CD4-positive, CD25-positive, alpha-beta regulatory T cell (primary cell): Measurements from ENCODE around the gene CACYBP. TPM values are rescaled to one million over a fixed set of nuclear protein-coding genes. Genes with fewer than 3 reads are reported as not detected.
A peak's percentile ranks its signal among the peaks of the same experiment; 100 is the strongest.

Source experiments
- ATAC-seq, 2 donors: fragments of 150-1000 bp; cut with Tn5 transposase; one replicate each; pipeline ENCODE4 v1.10.0; 2021; ENCODE audit warnings: low read depth in 2 of 2, moderate number of reproducible peaks in 2 of 2, moderate library complexity in 1 of 2
- DNase-seq, 3 donors: peaks; one replicate each; pipeline versions ENCODE4 v3.0.0 to v3.0.0-alpha.2; 2012 to 2022; ENCODE audit warnings: mixed read lengths in 1 of 3
- H3K27ac ChIP-seq: one replicate; pipeline ENCODE4 v1.7.0; 2013; ENCODE audit warnings: mild to moderate bottlenecking, low read length; ENCODE audit not compliant: insufficient read depth, poor library complexity, severe bottlenecking
- H3K27me3 ChIP-seq: one replicate; pipeline ENCODE4 v1.7.0; 2013; ENCODE audit warnings: low read length; ENCODE audit not compliant: control insufficient read depth, insufficient read depth
- H3K36me3 ChIP-seq: one replicate; pipeline ENCODE4 v1.7.0; 2013; ENCODE audit warnings: mild to moderate bottlenecking, low read length, moderate library complexity; ENCODE audit not compliant: control insufficient read depth, insufficient read depth
- H3K4me1 ChIP-seq: 2 replicates; pipeline ENCODE4 v1.7.0; 2013; ENCODE audit warnings: mild to moderate bottlenecking, low read length; ENCODE audit not compliant: insufficient read depth, control insufficient read depth, poor library complexity, severe bottlenecking
- H3K4me3 ChIP-seq: one replicate; pipeline ENCODE4 v1.7.0; 2013; ENCODE audit warnings: low read depth, mild to moderate bottlenecking, low read length, moderate library complexity
- H3K9me3 ChIP-seq, 2 experiments: 1 replicate in 1 of 2; 2 replicates in 1 of 2; pipeline ENCODE4 v1.7.0; 2013; ENCODE audit warnings: low read length in 2 of 2, mild to moderate bottlenecking in 1 of 2, moderate library complexity in 1 of 2; ENCODE audit not compliant: control insufficient read depth in 2 of 2
- H3K27ac Mint-ChIP-seq, 3 donors: one replicate each; pipeline ENCODE4 v1.8.0; 2020 to 2022; ENCODE audit warnings: mild to moderate bottlenecking in 3 of 3, mixed read lengths in 3 of 3, moderate library complexity in 2 of 3
- H3K27me3 Mint-ChIP-seq: one replicate; pipeline ENCODE4 v1.8.0; 2022; ENCODE audit warnings: mild to moderate bottlenecking, mixed read lengths
- H3K36me3 Mint-ChIP-seq: one replicate; pipeline ENCODE4 v1.8.0; 2020; ENCODE audit warnings: mixed read lengths
- H3K4me1 Mint-ChIP-seq, 4 donors: one replicate each; pipeline ENCODE4 v1.8.0; 2020 to 2022; ENCODE audit warnings: mixed read lengths in 4 of 4, mild to moderate bottlenecking in 1 of 4
- H3K4me3 Mint-ChIP-seq, 4 donors: one replicate each; pipeline ENCODE4 v1.8.0; 2020 to 2022; ENCODE audit warnings: mild to moderate bottlenecking in 4 of 4, mixed read lengths in 4 of 4, moderate library complexity in 3 of 4
- H3K9me3 Mint-ChIP-seq, 7 donors: one replicate each; pipeline ENCODE4 v1.8.0; 2020 to 2022; ENCODE audit warnings: mixed read lengths in 7 of 7, mild to moderate bottlenecking in 3 of 7, moderate library complexity in 2 of 7
- polyA plus RNA-seq, 4 donors: library from polyadenylated mRNA; unstranded; fragments of 300-500 nt; fragmentation: Illumina TruSeq; gene quantifications; one replicate each; pipeline ENCODE4 v1.2.3, GENCODE V29; 2021
- total RNA-seq: library from RNA; stranded (reverse); gene quantifications from one replicate; pipeline ENCODE4 v1.2.3, GENCODE V29; 2022

CACYBP gene
- total and polyA plus RNA-seq, 5 donors from 2014 or later: 88.1 to 217 (median 180) TPM

GRCh38 chr1:174967845-174968705, 31.7 kb upstream of the CACYBP start:
- Mint-ChIP-seq H3K4me3 (peak overlapping the region; percentile 77 to 84 (median 82)), H3K9me3 (no peaks in the 10 kb centered on the region), H3K27me3 (no peaks in the 10 kb centered on the region), H3K4me1 (peaks cover 54 to 89% (median 71%) of the 10 kb centered on the region in 4 donors), H3K27ac (peak overlapping the region; percentile 90 to 98 (median 96)), H3K36me3 (peaks cover 12% of the 10 kb centered on the region)
- Histone ChIP-seq H3K36me3 (no peaks in the 10 kb centered on the region), H3K27ac (peak overlapping the region; percentile 81), H3K4me3 (peak overlapping the region; percentile 82), H3K9me3 (no peaks in the 10 kb centered on the region), H3K4me1 (peaks cover 88% of the 10 kb centered on the region), H3K27me3 (no peaks in the 10 kb centered on the region)
- ATAC-seq (peak; percentile 39 to 42), DNase-seq (peak in 2 of 3 donors; percentile 60 to 78)

- Mint-ChIP-seq H3K27me3 (no peaks in the 10 kb centered on the region), H3K36me3 (peaks cover 16% of the 10 kb centered on the region), H3K9me3 (no peaks in the 10 kb centered on the region), H3K4me3 (peak overlapping the region; percentile 77 to 84 (median 82)), H3K27ac (peak overlapping the region; percentile 90 to 98 (median 96)), H3K4me1 (peaks cover 46 to 84% (median 65%) of the 10 kb centered on the region in 4 donors)
- peak; percentile 66 to 72 for ATAC-seq
- no peaks in the 10 kb centered on the region for H3K9me3 ChIP-seq
- H3K4me1 ChIP-seq: peaks cover 80% of the 10 kb centered on the region
- H3K36me3 ChIP-seq: peaks cover 2% of the 10 kb centered on the region
- peak in 2 of 3 donors; percentile 73 to 88 for DNase-seq
- H3K27ac ChIP-seq: peak overlapping the region; percentile 81
- no peaks in the 10 kb centered on the region for H3K27me3 ChIP-seq
- H3K4me3 ChIP-seq: peak overlapping the region; percentile 82
These were observed 30.9 kb upstream of the CACYBP start for GRCh38 chr1:174968750-174969244.

GRCh38 chr1:174969977-174970376, 29.8 kb upstream of the CACYBP start:
- H3K4me1 ChIP-seq: peaks cover 69% of the 10 kb centered on the region
- peak in 1 of 3 donors; percentile 29 for DNase-seq

GRCh38 chr1:174971466-174971865, 28.3 kb upstream of the CACYBP start:
- Mint-ChIP-seq H3K27me3 (no peaks in the 10 kb centered on the region), H3K9me3 (no peaks in the 10 kb centered on the region), H3K36me3 (peaks cover 38% of the 10 kb centered on the region), H3K4me1 (peaks cover 43 to 81% (median 60%) of the 10 kb centered on the region in 4 donors), H3K4me3 (peak overlapping the region in 3 of 4 donors; percentile 53 to 76 (median 68)), H3K27ac (peak overlapping the region; percentile 53 to 72 (median 60))
- Histone ChIP-seq H3K27me3 (no peaks in the 10 kb centered on the region), H3K9me3 (no peaks in the 10 kb centered on the region), H3K4me1 (peaks cover 56% of the 10 kb centered on the region), H3K27ac (peak overlapping the region; percentile 16), H3K36me3 (peaks cover 17% of the 10 kb centered on the region), H3K4me3 (peak overlapping the region; percentile 54)
- ATAC-seq: no peak
- DNase-seq: no peak

More at GRCh38 chr1:174969977-174970376, 29.8 kb upstream of the CACYBP start:
- H3K27me3 ChIP-seq: no peaks in the 10 kb centered on the region
- no peaks in the 10 kb centered on the region for H3K9me3 Mint-ChIP-seq
- H3K36me3 Mint-ChIP-seq: peaks cover 24% of the 10 kb centered on the region
- H3K4me3 Mint-ChIP-seq: peak overlapping the region; percentile 77 to 84 (median 82)
- H3K27me3 Mint-ChIP-seq: no peaks in the 10 kb centered on the region
- peaks cover 43 to 81% (median 59%) of the 10 kb centered on the region in 4 donors for H3K4me1 Mint-ChIP-seq
- no peaks in the 10 kb centered on the region for H3K9me3 ChIP-seq
- ATAC-seq: no peak
- H3K36me3 ChIP-seq: peaks cover 8% of the 10 kb centered on the region
- H3K27ac ChIP-seq: peak overlapping the region; percentile 81
- peak overlapping the region; percentile 90 to 98 (median 96) for H3K27ac Mint-ChIP-seq
- H3K4me3 ChIP-seq: peak overlapping the region; percentile 82

GRCh38 chr1:174971902-174972301, 27.8 kb upstream of the CACYBP start:
- H3K36me3 Mint-ChIP-seq: peaks cover 42% of the 10 kb centered on the region
- no peaks in the 10 kb centered on the region for H3K27me3 Mint-ChIP-seq
- peaks cover 47 to 83% (median 62%) of the 10 kb centered on the region in 4 donors for H3K4me1 Mint-ChIP-seq
- ATAC-seq (no peak), DNase-seq (no peak)
- H3K4me3 ChIP-seq: peak overlapping the region; percentile 54
- no peak overlapping the region for H3K27ac ChIP-seq
- peak overlapping the region in 2 of 4 donors; percentile 52 to 76 for H3K4me3 Mint-ChIP-seq
- peaks cover 17% of the 10 kb centered on the region for H3K36me3 ChIP-seq
- no peaks in the 10 kb centered on the region for H3K9me3 Mint-ChIP-seq
- no peaks in the 10 kb centered on the region for H3K9me3 ChIP-seq
- peak overlapping the region; percentile 16 to 60 (median 53) for H3K27ac Mint-ChIP-seq
- no peaks in the 10 kb centered on the region for H3K27me3 ChIP-seq
- peaks cover 56% of the 10 kb centered on the region for H3K4me1 ChIP-seq

GRCh38 chr1:174974711-174975119, 25.0 kb upstream of the CACYBP start:
- no peaks in the 10 kb centered on the region for H3K9me3 ChIP-seq
- H3K27ac ChIP-seq: no peak overlapping the region
- H3K36me3 ChIP-seq: peaks cover 28% of the 10 kb centered on the region
- Mint-ChIP-seq H3K27me3 (no peaks in the 10 kb centered on the region), H3K4me1 (peaks cover 32 to 69% (median 56%) of the 10 kb centered on the region in 4 donors), H3K9me3 (no peaks in the 10 kb centered on the region), H3K27ac (peak overlapping the region in 2 of 3 donors; percentile 8 to 20), H3K36me3 (peaks cover 57% of the 10 kb centered on the region), H3K4me3 (peak overlapping the region in 2 of 4 donors; percentile 34 to 41)
- ATAC-seq (no peak), DNase-seq (no peak)
- no peaks in the 10 kb centered on the region for H3K27me3 ChIP-seq
- no peak overlapping the region for H3K4me3 ChIP-seq
- peaks cover 34% of the 10 kb centered on the region for H3K4me1 ChIP-seq

GRCh38 chr1:174975764-174976163, 24.0 kb upstream of the CACYBP start:
- Mint-ChIP-seq H3K4me1 (peaks cover 36 to 67% (median 52%) of the 10 kb centered on the region in 4 donors), H3K27ac (peak overlapping the region; percentile 8 to 67 (median 23))
- H3K4me1 ChIP-seq: peaks cover 23% of the 10 kb centered on the region

More at GRCh38 chr1:174975764-174976163, 24.0 kb upstream of the CACYBP start:
- ATAC-seq: no peak
- DNase-seq: no peak
- no peak overlapping the region for H3K4me3 ChIP-seq
- no peaks in the 10 kb centered on the region for H3K27me3 ChIP-seq
- peaks cover 61% of the 10 kb centered on the region for H3K36me3 Mint-ChIP-seq
- peaks cover 0 to 2% (median 0%) of the 10 kb centered on the region in 7 donors for H3K9me3 Mint-ChIP-seq
- no peaks in the 10 kb centered on the region for H3K9me3 ChIP-seq
- H3K4me3 Mint-ChIP-seq: no peak overlapping the region
- peaks cover 38% of the 10 kb centered on the region for H3K36me3 ChIP-seq
- H3K27ac ChIP-seq: no peak overlapping the region
- H3K27me3 Mint-ChIP-seq: no peaks in the 10 kb centered on the region
